DOHH2 (cell line): Measurements from ENCODE around the gene RALGDS.

Experiments used
- EZH2phosphoT487 ChIP-seq: fragments of 200-600 bp; sonication (generic); IDR thresholded peaks from 2 replicates; pipeline ENCODE4 v1.6.1; 2017; ENCODE audit warnings: borderline replicate concordance, mild to moderate bottlenecking, antibody characterized with exemption, low read length, moderate library complexity, mixed read lengths
- TF ChIP-seq, protein P1 (sequence below): fragments of 200-600 bp; sonication (generic); IDR thresholded peaks from one replicate; pipeline ENCODE4 v1.5.1; 2014; ENCODE audit warnings: antibody characterized with exemption, mild to moderate bottlenecking, low read depth, low read length; ENCODE audit not compliant: poor library complexity, severe bottlenecking

DNA sequence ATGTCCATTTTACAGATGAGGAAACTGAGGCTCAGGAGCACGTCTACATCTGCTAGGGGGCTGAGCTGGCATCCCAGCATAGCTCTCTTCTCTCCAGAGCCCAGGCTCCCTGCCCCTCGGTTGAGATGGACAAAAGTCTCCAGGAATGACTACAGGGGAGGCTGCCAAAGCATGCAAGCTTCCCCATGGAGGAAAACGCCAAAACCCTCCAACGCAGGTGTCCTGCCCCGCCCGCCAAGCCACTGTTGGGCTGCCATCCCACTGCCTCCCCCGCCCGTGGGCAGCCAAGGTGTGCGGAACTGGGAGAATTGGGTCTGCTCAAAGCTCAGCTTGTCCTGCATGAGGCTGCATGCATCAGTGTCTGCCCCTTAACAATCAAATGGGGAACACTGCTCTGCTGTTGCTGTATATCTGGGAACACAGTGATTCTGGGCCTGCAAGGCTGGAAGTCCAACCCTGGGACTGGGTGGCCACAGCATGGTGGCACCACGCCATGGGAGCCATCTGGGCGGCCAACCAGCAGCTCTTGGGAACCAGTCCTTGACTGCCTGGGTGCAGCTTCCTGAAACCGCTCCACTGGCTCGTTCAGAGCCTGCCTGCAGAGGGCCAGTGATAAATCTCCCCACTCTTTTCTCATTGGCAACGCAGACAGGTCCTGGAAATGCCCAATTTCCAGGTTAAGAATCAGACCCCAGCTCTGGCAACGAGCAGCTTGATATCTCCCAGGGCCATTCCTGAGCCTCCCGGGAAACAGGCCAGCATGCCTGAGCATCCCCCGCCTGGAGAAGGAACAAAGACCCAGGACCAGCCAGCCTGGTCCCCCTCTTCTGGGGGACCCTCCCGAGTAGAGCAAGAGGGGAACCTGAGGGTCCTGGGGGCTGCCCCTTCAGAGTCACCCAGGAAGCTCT is 3.5 kb downstream of the RALGDS start:
- TF ChIP-seq, protein P1, sequence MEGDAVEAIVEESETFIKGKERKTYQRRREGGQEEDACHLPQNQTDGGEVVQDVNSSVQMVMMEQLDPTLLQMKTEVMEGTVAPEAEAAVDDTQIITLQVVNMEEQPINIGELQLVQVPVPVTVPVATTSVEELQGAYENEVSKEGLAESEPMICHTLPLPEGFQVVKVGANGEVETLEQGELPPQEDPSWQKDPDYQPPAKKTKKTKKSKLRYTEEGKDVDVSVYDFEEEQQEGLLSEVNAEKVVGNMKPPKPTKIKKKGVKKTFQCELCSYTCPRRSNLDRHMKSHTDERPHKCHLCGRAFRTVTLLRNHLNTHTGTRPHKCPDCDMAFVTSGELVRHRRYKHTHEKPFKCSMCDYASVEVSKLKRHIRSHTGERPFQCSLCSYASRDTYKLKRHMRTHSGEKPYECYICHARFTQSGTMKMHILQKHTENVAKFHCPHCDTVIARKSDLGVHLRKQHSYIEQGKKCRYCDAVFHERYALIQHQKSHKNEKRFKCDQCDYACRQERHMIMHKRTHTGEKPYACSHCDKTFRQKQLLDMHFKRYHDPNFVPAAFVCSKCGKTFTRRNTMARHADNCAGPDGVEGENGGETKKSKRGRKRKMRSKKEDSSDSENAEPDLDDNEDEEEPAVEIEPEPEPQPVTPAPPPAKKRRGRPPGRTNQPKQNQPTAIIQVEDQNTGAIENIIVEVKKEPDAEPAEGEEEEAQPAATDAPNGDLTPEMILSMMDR = no peak
- TF ChIP-seq EZH2phosphoT487 = no peak
